HAP-1 (cell line): Measurements from ENCODE around the gene FILIP1L.

Source experiments
- DNase-seq, 2 experiments: peaks; one replicate each; pipeline ENCODE4 v3.0.0-alpha.2; 2016 to 2020; ENCODE audit warnings: low spot score in 2 of 2
- H3K27me3 ChIP-seq: fragments of 250-450 bp; sonication (Bioruptor Pico); 2 replicates; pipeline ENCODE4 v1.5.1; 2020; ENCODE audit warnings: low read depth, mild to moderate bottlenecking, moderate library complexity
- H3K36me3 ChIP-seq: fragments of 250-450 bp; sonication (Bioruptor Pico); replicated peaks from 2 replicates; pipeline ENCODE4 v1.5.1; 2020; ENCODE audit warnings: mild to moderate bottlenecking
- H3K4me1 ChIP-seq: fragments of 250-450 bp; sonication (Bioruptor Pico); 2 replicates; pipeline ENCODE4 v1.5.1; 2020; ENCODE audit warnings: mild to moderate bottlenecking
- H3K4me3 ChIP-seq: fragments of 250-450 bp; sonication (Bioruptor Pico); 2 replicates; pipeline ENCODE4 v1.5.1; 2020; ENCODE audit warnings: mild to moderate bottlenecking, moderate library complexity
- H3K9me3 ChIP-seq: fragments of 250-450 bp; sonication (Bioruptor Pico); 2 replicates; pipeline ENCODE4 v1.5.1; 2020; ENCODE audit warnings: mild to moderate bottlenecking, moderate library complexity
- in situ Hi-C: fragments of 300-500 bp; cut with MboI; formaldehyde crosslinking; loops from 3 replicates; pipeline ENCODE4 v1.14.3; 2020; ENCODE audit warnings: low sequenced_read_pairs, inconsistent platforms, mixed read lengths

The FILIP1L gene

DNA sequence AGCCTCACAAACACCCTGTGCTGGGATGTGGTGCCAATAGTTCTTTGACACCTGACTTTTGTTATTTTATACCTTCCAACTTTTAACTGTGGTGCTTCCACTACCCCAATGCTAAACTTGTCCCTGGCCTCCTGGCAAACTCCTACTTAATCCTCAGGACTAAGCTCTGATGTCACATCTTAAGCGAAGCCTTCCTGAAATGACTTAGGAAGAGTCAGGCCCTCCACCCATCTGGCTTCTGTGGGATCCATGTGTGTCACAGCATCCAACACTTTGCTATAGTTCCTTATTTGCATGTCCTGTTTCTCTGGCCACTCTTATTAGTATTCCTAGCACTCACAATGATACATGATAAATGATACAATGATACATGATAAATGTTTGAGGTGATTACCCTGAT, 133.2 kb downstream of the FILIP1L start:
- DNase-seq: no peak
- H3K36me3 ChIP-seq: no peaks in the 10 kb centered on the region
- H3K27me3 ChIP-seq: no peaks in the 10 kb centered on the region
- H3K4me3 ChIP-seq: no peak overlapping the region
- peaks cover 9% of the 10 kb centered on the region for H3K4me1 ChIP-seq
- H3K9me3 ChIP-seq: no peaks in the 10 kb centered on the region
- in situ Hi-C loops: no loop called here

DNA sequence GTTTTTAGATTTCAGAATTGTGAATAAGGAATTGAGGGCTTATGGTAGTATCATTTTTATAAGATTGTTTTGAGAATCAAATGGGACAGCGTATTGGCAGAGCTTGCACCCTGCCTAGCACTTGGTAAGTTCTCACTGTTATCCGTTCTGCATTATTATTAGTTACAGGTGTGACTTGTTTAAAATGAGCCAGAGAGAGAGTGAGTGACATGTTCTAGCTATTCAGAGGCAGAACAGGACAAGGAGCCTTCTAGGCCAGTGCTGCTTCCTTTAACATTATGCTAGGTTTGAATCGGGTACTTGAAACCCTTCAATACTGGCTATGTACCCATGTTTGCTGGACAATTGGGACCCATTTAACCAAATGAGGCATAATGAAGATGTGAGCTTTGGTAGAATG, 133.7 kb downstream of the FILIP1L start:
- Histone ChIP-seq H3K4me1 (peaks cover 9% of the 10 kb centered on the region), H3K4me3 (no peak overlapping the region), H3K36me3 (no peaks in the 10 kb centered on the region), H3K9me3 (no peaks in the 10 kb centered on the region), H3K27me3 (no peaks in the 10 kb centered on the region)
- in situ Hi-C loops: no loop called here
- no peak for DNase-seq

DNA sequence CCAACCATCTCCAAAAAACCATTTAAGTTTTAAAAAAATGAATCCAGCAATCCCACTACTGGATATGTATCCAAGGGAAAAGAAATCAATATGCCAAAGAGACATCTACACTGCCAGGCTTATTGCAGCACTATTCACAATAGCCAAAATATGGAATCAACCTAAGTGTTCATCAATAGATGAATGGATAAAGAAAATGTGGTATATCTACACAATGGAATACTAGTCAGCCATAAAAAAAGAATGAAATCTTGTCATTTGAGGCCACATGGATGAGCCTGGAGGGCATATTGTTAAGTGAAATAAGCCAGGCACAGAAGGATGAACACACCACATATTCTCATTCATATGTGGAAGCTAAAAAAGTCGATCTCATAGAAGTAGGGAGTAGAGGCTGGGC, 136.1 kb downstream of the FILIP1L start:
- no peaks in the 10 kb centered on the region for H3K27me3 ChIP-seq
- no peak for DNase-seq
- no peaks in the 10 kb centered on the region for H3K4me1 ChIP-seq
- no peaks in the 10 kb centered on the region for H3K36me3 ChIP-seq
- no peaks in the 10 kb centered on the region for H3K9me3 ChIP-seq
- in situ Hi-C loops: no loop called here
- H3K4me3 ChIP-seq: no peak overlapping the region

DNA sequence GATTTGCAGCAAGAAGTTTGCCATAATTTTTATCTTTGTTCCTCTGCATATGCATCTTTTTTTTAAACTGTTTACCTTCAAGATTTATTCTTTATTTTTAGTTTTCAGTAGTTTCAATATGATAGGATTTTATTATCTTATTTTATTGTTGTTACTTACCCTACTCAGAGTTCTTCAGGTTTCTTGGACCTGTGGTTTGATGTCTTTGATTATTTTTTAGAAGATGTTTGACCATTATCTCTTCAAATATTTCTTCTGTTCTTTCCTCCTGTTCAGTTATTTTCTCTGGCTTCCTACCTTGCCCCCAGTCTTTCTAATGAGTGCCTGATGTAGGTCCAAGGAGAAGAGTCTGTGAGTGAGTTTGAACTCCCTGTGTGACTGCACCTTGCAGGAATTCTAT, 137.7 kb downstream of the FILIP1L start:
- Histone ChIP-seq H3K4me3 (no peak overlapping the region), H3K4me1 (no peaks in the 10 kb centered on the region), H3K36me3 (no peaks in the 10 kb centered on the region), H3K9me3 (no peaks in the 10 kb centered on the region), H3K27me3 (no peaks in the 10 kb centered on the region)
- in situ Hi-C loops: no loop called here
- no peak for DNase-seq

DNA sequence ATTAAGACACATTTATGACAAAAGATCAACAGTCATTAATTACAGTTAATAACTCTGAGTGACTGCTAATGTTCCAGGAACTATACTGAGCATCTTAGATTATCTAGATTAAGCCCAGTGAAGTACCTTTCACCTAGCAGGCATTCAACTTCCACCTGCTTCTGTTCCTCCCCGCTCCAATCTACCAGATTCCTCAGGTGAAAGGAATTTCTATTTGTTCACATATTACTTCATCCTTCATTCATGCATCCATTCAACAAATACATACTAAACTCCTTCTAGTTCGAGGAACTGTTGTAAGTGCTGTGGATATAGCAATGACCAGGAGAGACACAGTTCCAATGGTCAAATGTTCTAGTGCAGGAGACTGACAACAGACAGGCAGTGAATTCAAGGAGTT, 139.3 kb downstream of the FILIP1L start:
- no peaks in the 10 kb centered on the region for H3K4me1 ChIP-seq
- DNase-seq: no peak
- H3K27me3 ChIP-seq: no peaks in the 10 kb centered on the region
- in situ Hi-C loops: no loop called here
- no peaks in the 10 kb centered on the region for H3K9me3 ChIP-seq
- H3K4me3 ChIP-seq: no peak overlapping the region
- H3K36me3 ChIP-seq: no peaks in the 10 kb centered on the region

DNA sequence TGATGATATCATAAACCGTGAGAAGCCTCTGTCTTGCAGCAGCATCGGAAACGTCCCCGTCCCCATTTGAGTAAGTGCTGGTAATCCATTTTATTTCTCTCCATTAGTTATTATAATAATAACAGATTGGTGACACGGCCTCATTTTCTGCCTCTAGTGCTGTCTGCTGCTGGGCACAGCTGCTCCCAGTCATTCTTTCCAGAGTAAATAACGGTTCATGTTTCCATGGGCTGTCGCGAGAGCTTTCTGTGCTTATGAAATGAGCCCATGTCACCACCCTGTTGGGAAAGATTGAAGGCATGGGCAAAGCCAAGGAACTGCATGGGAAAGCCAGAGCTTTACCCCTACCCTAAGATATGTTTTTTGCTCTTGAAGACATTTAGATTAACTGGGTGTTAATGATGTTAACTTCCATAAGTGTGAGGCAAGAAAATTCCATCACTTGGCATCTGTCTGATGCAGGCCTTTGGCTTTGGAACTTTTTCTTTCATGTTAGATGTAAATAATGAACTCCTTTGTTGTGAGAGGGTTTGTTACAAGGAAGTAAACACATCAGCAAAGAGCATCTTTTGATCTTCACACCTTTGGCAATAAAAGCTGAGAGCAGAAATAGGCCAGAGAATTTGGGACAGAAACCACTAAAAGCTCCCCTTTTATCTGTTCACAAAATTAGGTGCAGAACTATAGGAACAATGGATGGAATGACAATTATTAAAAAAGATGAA, 141.8 kb downstream of the FILIP1L start:
- no peaks in the 10 kb centered on the region for H3K9me3 ChIP-seq
- no peak overlapping the region for H3K4me3 ChIP-seq
- no peak for DNase-seq
- H3K36me3 ChIP-seq: no peaks in the 10 kb centered on the region
- in situ Hi-C loops: no loop called here
- no peaks in the 10 kb centered on the region for H3K27me3 ChIP-seq
- H3K4me1 ChIP-seq: no peaks in the 10 kb centered on the region

GRCh38 chr3:99971761-99972160, 142.5 kb downstream of the FILIP1L start:
- H3K4me1 ChIP-seq: no peaks in the 10 kb centered on the region

DNA sequence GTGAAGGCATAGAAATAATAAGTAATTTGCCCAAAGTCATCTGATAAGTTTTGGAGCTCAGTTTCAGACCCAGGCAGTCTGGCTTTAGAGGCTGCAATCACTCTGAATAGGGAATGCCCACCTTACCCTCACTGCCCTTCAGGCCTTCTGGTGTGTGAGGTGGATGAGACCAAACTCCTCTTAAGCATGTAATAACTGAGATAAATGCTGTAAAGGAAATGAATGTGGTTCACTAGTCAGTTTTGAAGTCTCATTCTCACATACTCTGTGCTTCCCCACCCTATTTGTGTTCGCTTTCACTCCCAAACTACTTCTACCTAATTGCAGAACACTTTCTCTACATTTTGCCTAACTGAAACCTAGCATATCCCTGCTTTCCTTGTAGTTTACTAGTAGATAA, 144.1 kb downstream of the FILIP1L start:
- Histone ChIP-seq H3K4me1 (no peaks in the 10 kb centered on the region), H3K27me3 (no peaks in the 10 kb centered on the region), H3K4me3 (no peak overlapping the region), H3K9me3 (no peaks in the 10 kb centered on the region), H3K36me3 (no peaks in the 10 kb centered on the region)
- no peak for DNase-seq
- in situ Hi-C loops: no loop called here

More at GRCh38 chr3:99971761-99972160, 142.5 kb downstream of the FILIP1L start:
- Histone ChIP-seq H3K4me3 (no peak overlapping the region), H3K9me3 (no peaks in the 10 kb centered on the region), H3K27me3 (no peaks in the 10 kb centered on the region), H3K36me3 (no peaks in the 10 kb centered on the region)
- DNase-seq: no peak
- in situ Hi-C loops: no loop called here

GRCh38 chr3:99969136-99969535, 145.2 kb downstream of the FILIP1L start:
- in situ Hi-C loops: no loop called here
- Histone ChIP-seq H3K4me1 (no peaks in the 10 kb centered on the region), H3K36me3 (no peaks in the 10 kb centered on the region), H3K27me3 (no peaks in the 10 kb centered on the region), H3K4me3 (no peak overlapping the region), H3K9me3 (no peaks in the 10 kb centered on the region)
- no peak for DNase-seq

DNA sequence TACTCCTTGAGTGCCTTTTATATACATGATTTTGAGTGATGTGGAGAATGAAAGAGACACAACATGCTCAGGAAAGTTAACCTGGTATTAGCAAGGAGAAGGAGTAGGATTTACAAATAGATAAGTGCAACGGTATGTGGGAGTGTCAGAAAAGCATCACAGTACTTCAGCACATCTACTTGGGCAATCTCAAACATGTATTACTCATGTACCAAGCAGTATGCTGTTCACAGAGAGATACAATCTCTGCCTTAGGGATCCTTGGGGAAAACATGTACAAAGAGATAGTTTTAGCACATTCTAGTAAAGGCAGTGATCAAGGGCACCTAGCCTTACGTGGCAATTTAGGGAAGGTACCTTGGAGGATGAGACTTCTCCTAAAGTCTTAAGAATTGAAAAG, 146.5 kb downstream of the FILIP1L start:
- Histone ChIP-seq H3K27me3 (no peaks in the 10 kb centered on the region), H3K36me3 (no peaks in the 10 kb centered on the region), H3K9me3 (no peaks in the 10 kb centered on the region), H3K4me1 (no peaks in the 10 kb centered on the region), H3K4me3 (no peak overlapping the region)
- in situ Hi-C loops: no loop called here
- no peak for DNase-seq

DNA sequence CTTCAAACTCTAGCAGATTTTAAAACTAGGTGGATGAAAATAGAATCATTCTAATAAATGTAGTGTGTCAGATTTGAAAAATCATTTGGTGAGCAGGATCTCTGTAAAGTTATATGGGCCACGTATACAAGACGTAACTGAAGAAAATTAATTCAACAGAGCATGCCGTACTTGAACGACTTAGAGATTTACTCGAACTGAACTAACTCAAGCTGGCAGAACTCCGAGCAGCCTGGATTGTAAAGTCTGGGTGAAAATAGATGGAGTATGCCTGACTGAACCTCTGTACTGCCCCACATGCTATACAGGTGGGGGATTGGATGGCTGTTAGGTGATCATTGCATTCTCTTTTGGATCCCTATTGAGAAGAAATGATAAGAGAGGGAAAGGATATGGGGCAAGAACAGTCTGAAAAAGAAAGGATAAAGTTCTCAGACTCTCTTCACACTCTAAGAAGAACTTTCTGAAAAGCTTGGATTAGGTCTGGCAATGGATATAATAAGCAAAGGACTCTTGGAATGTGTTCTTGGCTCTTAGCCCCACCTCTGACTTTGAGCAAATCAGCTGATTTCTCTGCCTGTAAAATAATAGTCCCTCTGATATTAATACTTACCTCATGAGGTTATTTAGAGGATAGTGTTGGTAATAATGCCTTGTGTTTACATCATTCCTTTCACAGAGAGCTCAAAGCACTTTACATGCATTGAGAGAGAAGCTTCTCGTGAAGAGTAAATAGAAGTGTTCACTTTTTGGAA, 147.5 kb downstream of the FILIP1L start:
- no peaks in the 10 kb centered on the region for H3K4me1 ChIP-seq
- DNase-seq: no peak
- H3K27me3 ChIP-seq: no peaks in the 10 kb centered on the region
- in situ Hi-C loops: no loop called here
- no peaks in the 10 kb centered on the region for H3K9me3 ChIP-seq
- no peaks in the 10 kb centered on the region for H3K36me3 ChIP-seq
- no peak overlapping the region for H3K4me3 ChIP-seq

DNA sequence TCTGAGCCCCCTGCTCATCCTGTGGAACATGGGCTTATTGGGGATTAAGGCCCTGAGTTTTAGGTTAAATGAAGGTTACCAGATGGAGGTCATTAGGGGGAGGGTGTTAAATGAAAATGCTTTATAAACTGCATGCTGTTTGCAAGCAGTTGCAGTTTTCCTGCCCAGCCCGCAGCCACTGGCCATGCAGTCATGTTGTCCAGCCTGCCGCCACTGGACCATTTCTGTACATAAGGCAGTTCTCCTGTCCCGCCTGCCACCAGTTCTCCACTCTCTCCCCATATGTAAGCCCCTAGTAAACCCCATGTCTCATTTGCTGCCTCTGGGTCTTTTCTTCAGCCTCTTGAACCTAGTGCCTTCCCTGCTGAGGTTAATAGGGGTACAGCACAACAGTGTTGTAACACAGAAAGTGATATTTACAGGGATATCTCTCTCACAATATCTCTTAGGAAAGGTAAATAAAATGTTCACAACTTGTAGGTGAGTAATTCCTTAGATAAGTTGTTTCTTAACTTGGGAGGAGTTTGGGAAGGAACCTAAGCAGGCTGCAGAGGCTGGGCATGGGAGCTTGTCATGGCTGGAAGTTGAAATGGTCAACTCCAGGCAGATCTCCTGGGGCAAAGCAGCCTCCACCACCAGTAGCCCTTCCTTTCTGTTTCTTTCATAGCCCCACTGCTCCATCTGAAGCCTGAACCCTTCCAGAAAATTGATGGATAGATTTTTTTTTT, 148.5 kb downstream of the FILIP1L start:
- Histone ChIP-seq H3K4me3 (no peak overlapping the region), H3K9me3 (no peaks in the 10 kb centered on the region), H3K27me3 (no peaks in the 10 kb centered on the region), H3K36me3 (no peaks in the 10 kb centered on the region), H3K4me1 (peaks cover 6% of the 10 kb centered on the region)
- DNase-seq: no peak
- in situ Hi-C loops: no loop called here

- no peaks in the 10 kb centered on the region for H3K9me3 ChIP-seq
- DNase-seq: no peak
- no peaks in the 10 kb centered on the region for H3K36me3 ChIP-seq
- H3K4me1 ChIP-seq: peaks cover 12% of the 10 kb centered on the region
- no peak overlapping the region for H3K4me3 ChIP-seq
- H3K27me3 ChIP-seq: no peaks in the 10 kb centered on the region
- in situ Hi-C loops: no loop called here
Measured at GRCh38 chr3:99965077-99965476, 149.2 kb downstream of the FILIP1L start.

GRCh38 chr3:99962703-99963102, 151.6 kb downstream of the FILIP1L start:
- Histone ChIP-seq H3K4me3 (no peak overlapping the region), H3K36me3 (no peaks in the 10 kb centered on the region), H3K27me3 (no peaks in the 10 kb centered on the region), H3K4me1 (peaks cover 12% of the 10 kb centered on the region), H3K9me3 (no peaks in the 10 kb centered on the region)
- in situ Hi-C loops: no loop called here
- no peak for DNase-seq
